ENCODE results near the gene SLC52A3.

DNA sequence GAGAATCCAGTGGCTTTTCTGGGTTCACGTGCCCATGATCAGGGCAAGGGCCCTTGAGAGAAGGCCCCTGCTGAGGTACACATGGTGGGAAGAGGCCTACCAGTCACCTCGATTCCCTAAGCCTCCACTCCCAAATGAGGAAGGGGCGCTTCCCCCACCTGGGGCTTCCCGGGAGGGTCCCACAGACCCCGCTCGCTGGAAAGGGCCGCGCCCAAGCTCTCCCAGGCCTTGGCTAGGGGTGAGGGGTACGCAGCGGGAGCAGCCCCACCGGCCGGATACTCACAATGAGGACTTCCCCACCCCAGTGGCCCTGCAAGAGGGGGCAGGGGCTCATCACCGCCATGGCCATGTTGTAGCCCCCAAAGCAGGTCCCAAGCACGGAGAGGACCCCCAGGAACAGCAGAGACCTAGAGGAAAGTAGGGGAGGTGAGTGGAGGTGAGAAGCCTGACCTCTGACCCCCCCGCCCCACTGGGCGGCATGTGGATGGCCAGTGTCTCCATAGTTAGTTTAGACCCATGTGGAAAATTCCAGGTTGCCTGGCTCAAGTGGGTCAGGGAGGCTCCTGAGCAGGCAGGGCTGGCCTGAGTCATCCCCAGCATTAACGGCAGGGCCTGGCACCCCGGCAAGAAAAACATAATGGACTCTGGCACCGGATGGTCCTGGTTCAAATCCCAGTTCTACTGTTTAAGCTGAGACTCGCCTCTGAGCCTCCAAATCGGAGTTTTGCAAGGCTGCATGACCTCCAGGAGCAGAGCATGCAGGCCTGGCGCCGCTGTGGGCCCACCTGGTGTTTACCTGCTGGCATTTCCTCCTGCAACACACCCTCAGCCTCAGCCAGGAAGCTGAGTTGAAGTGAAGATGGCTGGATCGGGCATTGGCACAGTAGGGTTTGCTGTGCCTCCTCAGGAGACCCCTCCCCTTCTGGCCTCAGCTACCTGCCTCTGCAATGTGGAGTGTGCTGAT lies 6.6 kb downstream of the SLC52A3 start:
- TF ChIP-seq, protein P1, sequence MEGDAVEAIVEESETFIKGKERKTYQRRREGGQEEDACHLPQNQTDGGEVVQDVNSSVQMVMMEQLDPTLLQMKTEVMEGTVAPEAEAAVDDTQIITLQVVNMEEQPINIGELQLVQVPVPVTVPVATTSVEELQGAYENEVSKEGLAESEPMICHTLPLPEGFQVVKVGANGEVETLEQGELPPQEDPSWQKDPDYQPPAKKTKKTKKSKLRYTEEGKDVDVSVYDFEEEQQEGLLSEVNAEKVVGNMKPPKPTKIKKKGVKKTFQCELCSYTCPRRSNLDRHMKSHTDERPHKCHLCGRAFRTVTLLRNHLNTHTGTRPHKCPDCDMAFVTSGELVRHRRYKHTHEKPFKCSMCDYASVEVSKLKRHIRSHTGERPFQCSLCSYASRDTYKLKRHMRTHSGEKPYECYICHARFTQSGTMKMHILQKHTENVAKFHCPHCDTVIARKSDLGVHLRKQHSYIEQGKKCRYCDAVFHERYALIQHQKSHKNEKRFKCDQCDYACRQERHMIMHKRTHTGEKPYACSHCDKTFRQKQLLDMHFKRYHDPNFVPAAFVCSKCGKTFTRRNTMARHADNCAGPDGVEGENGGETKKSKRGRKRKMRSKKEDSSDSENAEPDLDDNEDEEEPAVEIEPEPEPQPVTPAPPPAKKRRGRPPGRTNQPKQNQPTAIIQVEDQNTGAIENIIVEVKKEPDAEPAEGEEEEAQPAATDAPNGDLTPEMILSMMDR (conservative IDR thresholded peaks at IDR 0.05; ENCODE audit: low read length), result no peak
- TF ChIP-seq EZH2phosphoT487 (IDR thresholded peaks at IDR 0.05; ENCODE audit: borderline replicate concordance), result no peak
